NCI-H446 treated with DMSO at 0.1 percent for 48 hours (cell line): Measurements from ENCODE around the gene SSR3.
A peak's percentile ranks its signal among the peaks of the same experiment; 100 is the strongest.
"Not testable (repeated sequence)": the region's sequence is repeated elsewhere in the genome, so short reads cannot be mapped to it uniquely, and the experiment has no call there.

Source experiments
- DNase-seq: peaks from one replicate; lab custom pipeline; 2025; lab: John Stamatoyannopoulos, UW

Gene SSR3

GRCh38 chr3:156554842-156555687, at the start of gene SSR3:
SSR3 (minus strand) TSS chr3:156555117; CDS start chr3:156555089, 28 bp downstream.
- DNase-seq: peak; percentile 98

DNA sequence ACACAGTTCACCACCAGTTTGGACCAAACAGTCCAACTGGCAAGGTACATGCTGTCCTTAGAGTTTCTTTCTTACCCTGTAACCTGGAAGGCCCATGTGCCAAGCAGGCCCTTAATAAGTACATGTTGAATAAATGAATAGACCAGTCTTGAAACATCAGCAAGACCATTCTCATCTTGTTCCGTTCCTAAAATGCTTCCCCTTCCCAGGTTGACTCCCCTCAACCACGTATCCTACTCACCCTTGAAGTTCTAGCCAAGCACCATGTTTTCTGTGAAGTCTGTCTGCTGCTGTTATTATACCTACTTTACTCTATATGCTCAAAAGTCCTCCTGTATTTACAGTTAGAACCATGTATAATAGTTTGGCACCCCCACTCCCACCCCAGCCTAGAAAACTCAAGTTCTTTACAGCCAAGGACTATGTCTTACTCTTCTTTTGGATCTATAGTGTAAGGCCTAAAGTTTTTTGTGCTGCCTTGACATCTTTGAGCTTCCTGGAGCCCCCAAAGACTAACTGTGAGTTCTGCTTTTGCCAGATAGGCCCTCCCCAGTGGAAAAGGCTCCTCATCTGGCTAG, 49.2 kb upstream of the SSR3 start:
- DNase-seq: no peak

GRCh38 chr3:156603379-156604017, 48.6 kb upstream of the SSR3 start:
- no peak for DNase-seq

- DNase-seq: no peak
Observed at GRCh38 chr3:156602424-156602823, 47.5 kb upstream of the SSR3 start.

DNA sequence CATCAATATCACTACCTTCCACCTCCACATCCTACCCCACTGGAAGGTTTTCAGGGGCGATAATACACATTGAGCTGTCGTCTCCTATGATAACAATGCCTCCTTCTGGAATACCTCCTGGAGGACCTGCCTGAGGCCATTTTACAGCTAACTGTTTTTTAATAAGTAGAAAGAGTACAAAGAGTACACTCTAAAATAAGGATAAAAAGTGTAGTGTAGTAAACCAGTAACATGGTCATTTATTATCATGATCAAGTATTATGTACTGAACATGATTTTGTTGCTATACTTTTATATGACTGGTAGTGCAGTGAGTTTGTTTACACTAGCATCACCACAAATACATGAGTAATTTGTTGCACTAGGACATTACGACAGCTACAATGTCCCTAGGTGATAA, 46.6 kb upstream of the SSR3 start:
- DNase-seq: no peak

GRCh38 chr3:156600834-156601233, 45.9 kb upstream of the SSR3 start:
- no peak for DNase-seq

GRCh38 chr3:156599089-156599874, 44.4 kb upstream of the SSR3 start:
- DNase-seq: no peak

GRCh38 chr3:156598413-156598812, 43.5 kb upstream of the SSR3 start:
- DNase-seq: no peak

DNA sequence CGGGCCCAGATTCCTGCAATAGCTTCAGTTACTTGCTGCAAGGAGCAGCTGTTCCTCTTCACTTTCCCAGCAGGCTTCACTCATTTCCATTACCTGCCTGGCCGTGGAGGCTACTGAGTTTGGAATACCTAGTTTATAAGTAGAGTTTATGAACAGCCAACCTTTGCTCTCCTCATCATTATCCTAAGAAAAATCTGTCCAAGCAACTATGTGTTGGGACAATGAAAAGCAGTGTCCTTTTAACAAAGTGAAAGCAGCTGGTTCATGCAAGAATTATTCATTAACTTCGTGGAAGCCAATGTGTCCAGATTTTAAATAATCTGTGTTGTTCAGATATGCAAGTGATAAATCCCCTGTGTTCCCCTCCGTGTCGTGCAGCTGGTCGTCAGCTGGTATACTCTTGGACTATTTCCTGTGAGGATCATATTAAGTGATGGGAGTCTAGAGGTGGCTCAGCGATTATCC, 39.3 kb upstream of the SSR3 start:
- no peak for DNase-seq

GRCh38 chr3:156593814-156594213, 38.9 kb upstream of the SSR3 start:
- no peak for DNase-seq

- not testable (repeated sequence) for DNase-seq
Observed at GRCh38 chr3:156589806-156590205, 34.9 kb upstream of the SSR3 start.

- no peak for DNase-seq
Observed at GRCh38 chr3:156587760-156588069, 32.8 kb upstream of the SSR3 start.

DNA sequence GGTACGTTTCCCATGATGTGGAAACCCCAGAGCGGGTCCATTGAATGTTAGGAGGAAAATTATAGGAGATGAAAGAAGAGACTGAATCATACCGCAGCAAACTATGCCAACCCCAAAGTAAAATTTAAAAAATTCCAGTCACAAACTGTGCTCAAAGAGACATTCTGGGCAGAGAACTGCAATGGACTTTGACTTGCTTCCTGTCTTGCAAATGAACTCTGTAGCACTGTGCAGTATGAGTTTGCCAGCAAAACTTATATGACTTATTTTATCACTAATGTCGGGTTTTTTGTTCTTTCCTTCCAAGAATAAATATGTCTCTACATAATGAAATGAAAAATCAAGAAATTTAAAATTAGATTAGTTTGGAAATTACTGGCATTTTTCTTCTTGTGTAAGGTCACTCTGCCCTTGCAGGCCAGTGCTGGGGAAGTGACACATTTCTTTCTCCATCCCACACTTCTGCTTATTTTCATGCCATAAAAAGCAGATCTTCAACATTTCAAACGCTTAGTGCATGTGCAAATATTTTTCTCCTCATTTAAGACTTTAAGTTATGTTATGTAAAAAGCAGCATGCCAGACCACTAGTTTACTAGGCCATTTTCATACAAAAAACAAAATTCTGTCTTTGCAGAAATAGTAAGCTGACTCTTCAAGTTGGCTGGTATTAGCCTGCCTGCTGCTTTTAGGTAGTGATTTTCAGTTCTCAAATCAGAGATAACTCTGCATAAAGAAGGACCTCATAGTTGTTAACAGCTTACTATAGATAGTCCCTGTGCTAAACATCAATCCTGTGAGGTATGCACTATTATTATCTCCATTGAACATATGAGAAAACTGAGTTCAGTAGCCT, 32.2 kb upstream of the SSR3 start:
- DNase-seq: no peak

DNA sequence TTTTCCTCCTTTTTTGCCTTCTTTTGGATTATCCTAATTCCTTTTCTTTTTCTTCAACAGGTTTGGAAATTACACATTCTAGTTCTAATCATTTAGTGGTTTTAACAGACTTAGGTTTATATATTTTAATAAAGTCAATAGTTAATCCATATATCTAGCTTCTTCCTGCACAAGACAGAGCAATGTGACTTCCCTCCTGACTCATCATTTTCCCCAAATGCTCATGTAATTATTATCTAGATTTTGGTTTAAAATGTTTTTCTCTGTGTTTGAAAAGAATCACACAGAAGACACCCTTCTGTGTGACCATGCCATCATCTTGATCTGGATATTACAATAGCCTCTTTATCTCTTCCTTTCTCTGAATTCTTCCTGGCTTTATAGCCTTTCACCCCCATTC, 28.6 kb upstream of the SSR3 start:
- DNase-seq: no peak

DNA sequence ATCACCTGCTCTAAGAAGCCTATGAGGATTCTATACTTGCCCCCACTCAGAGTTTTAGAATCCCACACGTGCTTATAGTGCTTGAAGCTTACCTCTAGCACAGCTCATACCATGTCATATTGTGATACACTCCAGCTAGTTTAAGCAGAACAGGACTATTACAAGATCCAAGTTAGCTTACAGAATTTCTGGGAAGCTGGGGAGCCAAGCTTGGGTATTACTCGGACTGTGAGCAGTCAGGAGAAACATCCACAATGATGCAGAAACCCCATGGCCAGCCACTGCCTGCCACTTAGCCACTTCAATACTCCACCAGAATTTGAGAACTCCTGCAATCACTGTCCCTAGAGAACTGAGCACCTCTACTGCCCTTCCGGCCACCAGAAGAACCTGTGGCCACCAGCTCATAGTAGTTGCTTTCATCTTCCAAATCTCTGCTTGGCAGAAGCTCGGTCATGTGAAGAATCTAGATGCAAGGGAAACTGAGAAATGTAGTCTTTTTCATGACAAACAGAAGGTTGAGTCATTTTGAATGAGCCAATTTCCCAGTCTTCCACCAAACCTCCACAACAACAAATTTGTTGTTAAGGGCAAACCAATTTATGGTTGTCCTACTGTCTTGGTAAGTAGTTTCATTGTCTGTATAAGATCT, 27.7 kb upstream of the SSR3 start:
- DNase-seq: no peak

DNA sequence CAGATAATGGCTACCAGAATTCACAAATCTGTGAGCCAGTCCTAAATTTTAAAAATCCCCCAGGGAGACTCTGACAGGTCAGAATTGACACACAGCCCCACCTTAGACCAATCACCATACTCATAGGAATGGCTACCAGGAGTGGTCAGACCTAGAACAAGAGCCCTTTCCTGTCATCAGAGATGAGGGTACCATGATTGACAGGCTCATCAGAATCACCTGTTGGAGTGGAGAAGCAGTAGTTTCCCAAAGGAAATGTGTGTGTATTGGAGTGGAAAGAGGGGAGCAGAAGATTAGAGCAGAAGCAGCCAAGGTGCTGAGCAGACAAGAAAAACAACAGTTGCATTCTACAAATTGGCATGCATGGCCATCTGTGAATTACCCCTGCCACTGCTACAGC, 27.0 kb upstream of the SSR3 start:
- no peak for DNase-seq

GRCh38 chr3:156581033-156581432, 26.1 kb upstream of the SSR3 start:
- no peak for DNase-seq

- no peak for DNase-seq
Observed at GRCh38 chr3:156579427-156579851, 24.5 kb upstream of the SSR3 start.

DNA sequence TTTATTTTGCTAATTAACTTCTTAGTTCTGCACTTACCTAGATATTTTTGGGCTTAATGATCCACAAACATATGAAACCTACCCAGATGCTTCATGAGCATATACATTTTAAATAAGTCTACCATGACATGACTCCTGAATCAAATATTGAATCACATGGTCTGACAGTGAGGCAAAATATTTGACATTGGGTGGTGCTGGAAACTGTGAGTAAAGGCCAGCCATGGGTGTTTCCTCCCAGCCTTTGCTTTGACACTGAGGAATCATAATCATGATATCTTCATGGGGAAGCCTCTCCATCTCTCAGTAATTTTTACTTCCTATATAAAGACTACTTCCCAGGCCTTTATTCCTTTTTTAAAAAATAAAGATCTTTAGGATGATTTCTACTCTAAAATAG, 22.8 kb upstream of the SSR3 start:
- DNase-seq: no peak

- DNase-seq: no peak
Observed at GRCh38 chr3:156576651-156577348, 21.9 kb upstream of the SSR3 start.
